ENCODE results near the gene CLIP1.

Gene CLIP1

DNA sequence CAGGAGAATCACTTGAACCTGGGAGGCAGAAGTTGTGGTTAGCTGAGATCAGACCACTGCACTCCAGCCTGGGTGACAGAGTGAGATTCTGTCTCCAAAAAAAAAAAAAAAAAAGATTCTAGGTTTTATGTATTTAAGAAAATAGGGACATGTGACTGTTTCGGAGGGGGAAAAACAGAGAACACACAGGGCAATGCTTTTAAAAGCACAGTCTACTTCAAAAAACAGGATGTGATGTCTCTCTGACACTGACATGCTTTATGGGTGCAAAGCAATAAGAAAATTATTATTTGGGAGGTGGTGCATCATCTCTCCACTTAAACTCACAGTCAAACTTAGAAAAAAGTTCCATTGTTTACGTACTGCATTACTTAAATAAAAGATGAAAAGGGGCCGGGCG is 28.7 kb downstream of the CLIP1 start:
- Histone ChIP-seq H3K79me2 (ENCODE audit: insufficient read depth, low read depth) (no peaks in the 10 kb centered on the region), H3K36me3 (ENCODE audit: insufficient read depth) (no peaks in the 10 kb centered on the region), H3K4me3 (IDR thresholded peaks at IDR 0.05; ENCODE audit: insufficient read depth, low read depth, low read length) (no peak overlapping the region), H3K27me3 (ENCODE audit: insufficient read depth, low read depth) (no peaks in the 10 kb centered on the region), H3K9ac (no peak overlapping the region), H3K27ac (no peak overlapping the region), H4K20me1 (ENCODE audit: insufficient read depth) (no peaks in the 10 kb centered on the region), H3K4me1 (ENCODE audit: low read depth, poor library complexity, severe bottlenecking) (peaks cover under 1% of the 10 kb centered on the region), H2AFZ (ENCODE audit: low read depth) (no peak overlapping the region), H3K4me2 (no peak overlapping the region)
- TF ChIP-seq, protein P1, sequence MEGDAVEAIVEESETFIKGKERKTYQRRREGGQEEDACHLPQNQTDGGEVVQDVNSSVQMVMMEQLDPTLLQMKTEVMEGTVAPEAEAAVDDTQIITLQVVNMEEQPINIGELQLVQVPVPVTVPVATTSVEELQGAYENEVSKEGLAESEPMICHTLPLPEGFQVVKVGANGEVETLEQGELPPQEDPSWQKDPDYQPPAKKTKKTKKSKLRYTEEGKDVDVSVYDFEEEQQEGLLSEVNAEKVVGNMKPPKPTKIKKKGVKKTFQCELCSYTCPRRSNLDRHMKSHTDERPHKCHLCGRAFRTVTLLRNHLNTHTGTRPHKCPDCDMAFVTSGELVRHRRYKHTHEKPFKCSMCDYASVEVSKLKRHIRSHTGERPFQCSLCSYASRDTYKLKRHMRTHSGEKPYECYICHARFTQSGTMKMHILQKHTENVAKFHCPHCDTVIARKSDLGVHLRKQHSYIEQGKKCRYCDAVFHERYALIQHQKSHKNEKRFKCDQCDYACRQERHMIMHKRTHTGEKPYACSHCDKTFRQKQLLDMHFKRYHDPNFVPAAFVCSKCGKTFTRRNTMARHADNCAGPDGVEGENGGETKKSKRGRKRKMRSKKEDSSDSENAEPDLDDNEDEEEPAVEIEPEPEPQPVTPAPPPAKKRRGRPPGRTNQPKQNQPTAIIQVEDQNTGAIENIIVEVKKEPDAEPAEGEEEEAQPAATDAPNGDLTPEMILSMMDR (conservative IDR thresholded peaks at IDR 0.05; ENCODE audit: low read depth, low read length): no peak

DNA sequence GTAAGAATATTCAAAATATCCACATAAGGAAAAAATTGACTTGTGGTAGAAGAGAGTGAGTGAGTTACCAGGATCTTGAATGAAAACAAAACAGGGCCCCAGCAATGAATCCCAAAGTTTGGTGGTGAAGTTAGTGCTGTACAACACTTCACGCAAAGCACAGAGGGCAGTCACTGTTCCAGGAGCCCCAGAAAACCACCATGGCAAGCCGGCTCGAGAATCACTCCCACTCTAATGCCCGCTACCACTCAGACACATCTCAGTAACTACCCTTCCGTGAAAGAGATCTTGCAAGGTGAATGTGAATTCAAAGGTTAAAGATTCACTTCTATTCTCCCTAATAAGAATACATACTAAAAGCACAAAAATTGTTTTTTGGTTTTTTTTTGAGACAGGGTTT is 30.1 kb downstream of the CLIP1 start:
- TF ChIP-seq, protein P1 (conservative IDR thresholded peaks at IDR 0.05; ENCODE audit: low read depth, low read length): no peak
- Histone ChIP-seq H3K79me2 (ENCODE audit: insufficient read depth, low read depth) (no peaks in the 10 kb centered on the region), H3K4me1 (ENCODE audit: low read depth, poor library complexity, severe bottlenecking) (no peaks in the 10 kb centered on the region), H3K27ac (no peak overlapping the region), H4K20me1 (ENCODE audit: insufficient read depth) (no peaks in the 10 kb centered on the region), H2AFZ (ENCODE audit: low read depth) (no peak overlapping the region), H3K4me3 (IDR thresholded peaks at IDR 0.05; ENCODE audit: insufficient read depth, low read depth, low read length) (no peak overlapping the region), H3K36me3 (ENCODE audit: insufficient read depth) (no peaks in the 10 kb centered on the region), H3K4me2 (no peak overlapping the region), H3K9ac (no peak overlapping the region), H3K27me3 (ENCODE audit: insufficient read depth, low read depth) (no peaks in the 10 kb centered on the region)

GRCh38 chr12:122389677-122390076 is 32.8 kb downstream of the CLIP1 start:
- no peaks in the 10 kb centered on the region for H3K27me3 ChIP-seq (ENCODE audit: insufficient read depth, low read depth)
- H3K36me3 ChIP-seq (ENCODE audit: insufficient read depth): no peaks in the 10 kb centered on the region
- no peaks in the 10 kb centered on the region for H3K4me1 ChIP-seq (ENCODE audit: low read depth, poor library complexity, severe bottlenecking)
- no peak overlapping the region for H3K27ac ChIP-seq
- no peak overlapping the region for H2AFZ ChIP-seq (ENCODE audit: low read depth)
- no peaks in the 10 kb centered on the region for H3K79me2 ChIP-seq (ENCODE audit: insufficient read depth, low read depth)
- no peak overlapping the region for H3K9ac ChIP-seq
- TF ChIP-seq, protein P1 (conservative IDR thresholded peaks at IDR 0.05; ENCODE audit: low read depth, low read length): no peak
- H3K4me2 ChIP-seq: no peak overlapping the region
- H3K4me3 ChIP-seq (IDR thresholded peaks at IDR 0.05; ENCODE audit: insufficient read depth, low read depth, low read length): no peak overlapping the region
- H4K20me1 ChIP-seq (ENCODE audit: insufficient read depth): no peaks in the 10 kb centered on the region

DNA sequence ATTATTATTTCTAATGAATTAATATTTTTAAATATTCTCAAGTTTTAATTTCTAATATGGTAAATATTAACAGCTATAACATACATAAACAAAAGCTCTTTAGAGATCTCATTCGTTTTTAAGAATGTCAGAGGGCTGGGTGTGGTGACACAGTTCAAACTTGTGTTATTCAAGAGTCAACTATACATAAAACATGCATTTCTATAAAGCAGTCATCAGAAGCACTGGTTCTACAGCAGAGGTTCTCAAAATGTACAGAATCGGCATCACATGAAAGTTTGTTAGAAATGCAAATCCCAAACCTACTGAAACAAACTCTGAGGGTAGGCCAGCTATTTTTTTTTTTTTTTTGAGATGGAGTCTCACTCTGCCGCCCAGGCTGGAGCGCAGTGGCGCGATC is 34.6 kb downstream of the CLIP1 start:
- no peaks in the 10 kb centered on the region for H3K27me3 ChIP-seq (ENCODE audit: insufficient read depth, low read depth)
- H3K4me1 ChIP-seq (ENCODE audit: low read depth, poor library complexity, severe bottlenecking): no peaks in the 10 kb centered on the region
- TF ChIP-seq, protein P1 (conservative IDR thresholded peaks at IDR 0.05; ENCODE audit: low read depth, low read length): no peak
- H3K79me2 ChIP-seq (ENCODE audit: insufficient read depth, low read depth): no peaks in the 10 kb centered on the region
- H3K27ac ChIP-seq: no peak overlapping the region
- H4K20me1 ChIP-seq (ENCODE audit: insufficient read depth): no peaks in the 10 kb centered on the region
- H3K4me3 ChIP-seq (IDR thresholded peaks at IDR 0.05; ENCODE audit: insufficient read depth, low read depth, low read length): no peak overlapping the region
- H3K36me3 ChIP-seq (ENCODE audit: insufficient read depth): no peaks in the 10 kb centered on the region
- H2AFZ ChIP-seq (ENCODE audit: low read depth): no peak overlapping the region
- H3K4me2 ChIP-seq: no peak overlapping the region
- no peak overlapping the region for H3K9ac ChIP-seq
